COLO668 (cell line): Measurements from ENCODE around the gene IQSEC3.

Experiments used
- DNase-seq: peaks from one replicate; lab custom pipeline; 2025; ENCODE audit not compliant: unreplicated experiment; lab: John Stamatoyannopoulos, UW

IQSEC3 gene

DNA sequence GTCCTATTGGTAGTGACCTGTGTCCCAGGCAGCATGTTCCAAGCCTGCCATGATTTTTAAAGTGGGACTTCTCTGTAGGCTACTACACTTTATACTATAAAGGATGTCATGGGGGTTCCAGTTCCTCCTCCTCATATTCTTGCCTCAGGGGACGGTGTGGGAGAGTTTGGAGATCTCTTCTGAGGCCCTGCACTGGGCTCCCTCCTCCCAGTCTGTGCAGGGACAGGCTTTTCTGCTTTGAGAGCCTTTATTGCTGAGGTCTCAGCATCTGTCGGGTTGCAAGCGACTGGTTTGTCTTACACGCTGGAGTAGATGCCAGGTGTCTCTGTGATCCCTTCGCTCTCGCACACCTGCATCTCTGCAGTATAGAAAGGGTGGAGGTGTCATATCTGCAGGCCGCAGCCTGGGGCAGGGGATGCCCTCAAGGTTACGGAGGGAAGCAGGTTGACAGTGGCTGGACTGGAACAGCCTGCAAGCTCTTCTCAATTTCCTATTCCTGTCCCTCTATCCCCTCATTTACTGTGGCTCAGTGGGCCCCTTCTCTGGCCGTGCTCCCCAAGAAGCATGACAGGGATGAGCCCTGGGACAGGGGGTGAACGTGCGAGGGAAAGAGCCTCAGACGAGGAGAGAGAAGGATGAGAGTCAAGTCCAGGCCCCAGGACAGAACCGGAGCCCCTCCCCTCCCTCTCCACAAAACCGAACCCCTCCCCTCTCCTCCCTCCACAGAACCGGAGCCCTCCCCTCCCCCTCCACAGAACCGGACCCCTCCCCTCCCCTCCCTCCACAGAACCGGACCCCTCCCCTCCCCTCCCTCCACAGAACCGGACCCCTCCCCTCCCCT lies 96.1 kb downstream of the IQSEC3 start:
- DNase-seq, result peak; percentile 25

DNA sequence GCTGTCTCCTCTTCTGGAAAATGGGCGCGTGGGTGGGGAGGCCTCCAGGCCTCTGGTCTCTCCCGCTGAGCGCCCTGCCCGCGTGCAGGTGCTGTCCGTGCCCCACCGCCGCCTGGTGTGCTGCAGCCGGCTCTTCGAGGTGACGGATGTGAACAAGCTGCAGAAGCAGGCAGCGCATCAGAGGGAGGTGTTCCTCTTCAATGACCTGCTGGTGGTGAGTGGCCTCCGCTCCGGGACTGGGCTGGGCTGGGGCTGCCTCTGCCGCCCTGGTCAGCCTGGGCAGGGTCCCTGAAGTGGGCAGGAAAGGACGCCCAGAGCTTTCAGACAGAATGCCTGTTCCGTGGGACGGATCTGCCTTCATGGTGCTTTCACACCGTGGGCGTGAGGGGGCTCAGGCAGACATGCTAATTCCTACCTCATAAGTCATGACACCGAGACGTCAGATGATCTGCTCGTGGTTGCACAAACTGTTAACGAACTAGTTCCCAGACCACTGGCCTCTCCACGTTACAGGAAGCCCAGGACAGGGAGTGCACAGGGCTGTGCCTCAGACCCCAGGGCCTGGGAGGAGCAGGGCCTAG lies 96.9 kb downstream of the IQSEC3 start:
- no peak for DNase-seq

DNA sequence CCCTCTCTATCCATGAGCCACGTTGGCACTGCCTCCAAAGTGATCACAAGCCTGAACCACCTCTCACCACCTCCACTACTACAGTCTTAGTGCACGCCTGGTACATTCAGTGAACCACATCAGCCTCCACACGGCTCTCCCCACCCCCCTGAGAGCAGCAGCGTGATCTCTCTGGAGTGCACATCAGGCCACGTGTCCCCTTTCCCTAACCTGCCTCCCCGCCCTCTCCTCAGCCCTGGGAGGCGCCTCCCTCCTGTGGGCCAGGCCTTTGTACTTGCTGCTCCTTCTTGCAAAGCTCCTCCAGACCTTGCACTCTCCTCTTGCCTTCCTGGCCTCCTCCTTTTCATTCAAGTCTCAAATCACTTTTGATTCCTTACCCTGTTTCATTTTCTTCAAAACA lies 97.6 kb downstream of the IQSEC3 start:
- no peak for DNase-seq

DNA sequence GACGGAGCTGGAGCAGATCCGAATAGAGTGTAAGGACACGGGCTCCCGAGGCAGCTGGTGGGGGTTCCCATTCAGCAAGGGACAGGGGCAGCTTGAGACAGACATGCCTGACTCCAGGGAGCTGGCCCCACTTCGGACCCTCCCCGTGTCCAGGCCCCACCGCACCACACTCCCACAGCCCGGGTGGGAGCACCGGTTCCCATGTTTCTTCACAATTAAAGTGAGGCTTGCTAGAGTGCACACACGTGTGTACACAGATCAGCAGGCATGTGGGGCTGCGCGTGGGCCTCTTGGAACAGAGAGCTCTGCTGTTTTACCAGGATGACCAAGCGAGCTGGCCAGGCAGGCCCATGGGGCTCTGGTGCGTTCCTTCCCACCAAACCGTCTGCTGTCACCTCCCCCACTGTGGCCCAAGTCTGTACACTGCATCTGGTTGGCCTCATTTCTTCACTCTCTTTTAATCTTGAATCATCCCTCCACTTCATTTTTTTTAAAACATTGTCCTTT lies 99.3 kb downstream of the IQSEC3 start:
- DNase-seq, result no peak

DNA sequence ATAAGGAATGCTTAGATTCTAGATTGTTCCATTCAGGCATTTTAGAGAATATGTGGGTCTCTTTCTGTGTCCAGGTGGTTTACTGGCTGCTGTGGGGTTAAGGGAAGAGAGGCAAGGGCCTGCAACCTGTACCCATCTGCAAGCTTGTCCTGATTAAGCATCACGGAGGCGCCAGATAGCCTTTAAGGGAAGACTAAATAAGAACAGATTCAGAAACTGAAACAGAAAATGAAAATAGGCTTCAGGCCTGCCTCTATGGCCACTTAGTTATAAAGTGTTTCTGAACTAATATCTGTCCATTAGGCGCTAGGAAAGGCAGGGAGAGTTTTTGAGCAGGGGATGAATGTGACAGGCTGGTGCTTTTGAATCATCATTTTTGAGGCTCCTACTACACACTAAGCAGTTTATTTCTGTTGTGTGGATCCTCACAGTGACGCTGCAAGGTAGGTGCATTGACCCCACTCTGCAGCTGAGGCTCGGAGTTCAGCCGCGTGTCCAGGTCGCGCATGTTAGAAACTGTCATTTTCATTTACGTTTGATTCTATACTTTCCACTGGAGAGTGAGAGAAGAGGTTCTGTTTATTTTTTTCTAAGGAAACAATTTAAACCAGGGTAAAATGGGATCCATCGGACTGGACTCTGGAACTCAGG lies 100.0 kb downstream of the IQSEC3 start:
- DNase-seq, result no peak

DNA sequence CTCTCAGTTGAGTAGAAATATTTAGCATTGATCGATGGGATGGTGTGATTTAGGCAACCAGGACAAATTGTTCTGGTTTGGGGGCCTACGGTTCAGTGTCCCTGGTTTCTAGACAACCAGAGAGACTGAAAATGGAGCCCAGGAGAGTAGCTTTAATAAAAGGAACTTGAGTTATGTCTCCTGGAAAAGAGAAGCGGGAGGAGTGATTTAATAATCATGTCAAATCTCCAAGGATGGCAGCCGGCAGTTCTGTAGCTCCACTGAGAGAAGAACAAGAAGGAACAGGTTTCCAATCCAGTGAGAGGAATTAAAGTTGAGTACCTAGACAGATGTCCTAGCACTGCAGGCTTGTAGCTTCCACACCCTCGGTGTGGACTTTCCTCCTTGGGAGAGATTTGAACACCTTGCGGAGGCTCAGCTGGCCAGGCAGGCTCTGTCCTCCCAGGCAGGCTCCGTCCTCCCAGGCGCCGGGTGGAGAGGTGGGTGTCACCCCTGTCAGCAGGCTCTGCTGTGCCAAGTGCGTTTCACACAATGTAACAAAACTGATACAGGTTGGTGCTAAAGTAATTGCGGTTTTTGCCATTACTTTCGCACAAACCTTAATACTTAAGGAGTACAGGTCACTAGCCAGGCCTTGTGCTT lies 101.5 kb downstream of the IQSEC3 start:
- DNase-seq, result no peak

DNA sequence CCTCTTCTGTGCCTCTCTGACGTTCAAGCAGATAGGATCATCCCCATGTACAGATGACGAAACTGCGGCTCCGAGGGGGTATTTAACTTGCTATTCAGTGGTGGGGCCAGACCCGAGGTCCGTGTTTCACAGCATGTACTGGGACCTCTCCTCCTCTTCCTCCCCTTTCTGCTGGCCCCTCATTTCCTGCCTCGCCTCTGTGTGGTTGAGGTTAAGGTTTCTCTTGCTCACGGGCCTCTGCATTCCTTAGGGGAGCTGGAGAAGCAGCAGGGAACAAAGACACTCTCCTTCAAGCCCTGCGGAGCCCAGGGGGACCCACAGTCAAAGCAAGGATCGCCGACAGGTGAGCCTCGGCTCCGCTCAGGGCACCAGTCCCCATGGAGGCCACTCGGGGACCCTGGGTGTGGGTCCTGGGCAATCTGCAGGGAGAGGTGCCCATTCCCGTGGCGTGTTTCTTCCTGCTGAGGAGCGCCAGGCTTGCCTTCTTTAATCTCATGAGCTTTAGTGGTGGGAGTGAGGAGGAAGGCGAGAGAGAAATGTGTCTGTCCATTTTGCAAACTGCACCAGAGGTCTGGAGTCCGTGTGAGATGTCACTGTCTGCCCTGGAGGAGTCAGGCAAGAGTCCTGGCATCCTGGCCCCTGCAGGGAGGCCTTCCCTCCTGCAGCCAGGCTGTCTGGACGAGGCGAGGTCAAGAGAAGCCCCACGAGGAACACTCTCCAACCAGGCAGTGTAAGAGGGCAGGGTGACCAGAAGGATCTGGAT lies 102.4 kb downstream of the IQSEC3 start:
- no peak for DNase-seq

DNA sequence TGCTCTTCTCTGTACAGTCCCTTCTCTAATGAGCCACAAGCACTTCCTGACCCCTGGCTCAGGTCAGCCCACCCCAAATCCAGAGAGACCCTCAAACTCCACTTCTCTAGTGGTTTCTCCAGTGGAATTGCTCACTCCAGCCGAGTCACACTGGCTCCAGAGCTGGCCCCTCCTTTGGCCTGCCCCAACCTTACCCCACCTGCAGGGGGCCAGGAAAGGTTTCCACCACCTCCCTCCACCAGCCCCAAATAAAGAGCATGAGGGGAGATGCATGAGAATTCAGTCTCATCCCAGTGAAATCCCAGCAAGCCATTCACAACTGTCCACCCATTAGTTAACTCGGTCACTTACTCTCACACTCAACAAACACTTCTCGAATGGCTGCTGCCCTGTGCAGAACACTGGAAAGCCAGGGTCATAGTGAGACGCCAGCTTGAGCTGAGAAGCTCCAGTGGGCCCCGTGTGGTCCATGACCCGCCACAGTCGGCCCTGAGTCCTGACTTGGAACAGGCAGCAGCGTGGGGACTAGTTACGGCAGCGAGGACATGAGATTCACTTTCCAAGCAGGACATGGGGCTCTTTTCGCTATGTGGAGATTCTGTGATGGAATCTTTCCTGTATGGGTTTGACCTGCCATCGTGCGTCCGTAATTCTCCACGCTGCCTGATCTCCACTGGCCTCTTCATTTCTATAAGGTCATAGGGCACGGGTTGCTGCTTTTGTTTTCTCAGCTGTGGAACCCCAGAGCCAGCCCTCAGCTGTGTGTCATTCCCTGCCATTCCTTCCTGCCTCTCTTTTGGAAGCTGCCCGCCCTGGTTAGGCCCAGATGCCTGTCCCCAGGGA lies 103.2 kb downstream of the IQSEC3 start:
- DNase-seq, result no peak

DNA sequence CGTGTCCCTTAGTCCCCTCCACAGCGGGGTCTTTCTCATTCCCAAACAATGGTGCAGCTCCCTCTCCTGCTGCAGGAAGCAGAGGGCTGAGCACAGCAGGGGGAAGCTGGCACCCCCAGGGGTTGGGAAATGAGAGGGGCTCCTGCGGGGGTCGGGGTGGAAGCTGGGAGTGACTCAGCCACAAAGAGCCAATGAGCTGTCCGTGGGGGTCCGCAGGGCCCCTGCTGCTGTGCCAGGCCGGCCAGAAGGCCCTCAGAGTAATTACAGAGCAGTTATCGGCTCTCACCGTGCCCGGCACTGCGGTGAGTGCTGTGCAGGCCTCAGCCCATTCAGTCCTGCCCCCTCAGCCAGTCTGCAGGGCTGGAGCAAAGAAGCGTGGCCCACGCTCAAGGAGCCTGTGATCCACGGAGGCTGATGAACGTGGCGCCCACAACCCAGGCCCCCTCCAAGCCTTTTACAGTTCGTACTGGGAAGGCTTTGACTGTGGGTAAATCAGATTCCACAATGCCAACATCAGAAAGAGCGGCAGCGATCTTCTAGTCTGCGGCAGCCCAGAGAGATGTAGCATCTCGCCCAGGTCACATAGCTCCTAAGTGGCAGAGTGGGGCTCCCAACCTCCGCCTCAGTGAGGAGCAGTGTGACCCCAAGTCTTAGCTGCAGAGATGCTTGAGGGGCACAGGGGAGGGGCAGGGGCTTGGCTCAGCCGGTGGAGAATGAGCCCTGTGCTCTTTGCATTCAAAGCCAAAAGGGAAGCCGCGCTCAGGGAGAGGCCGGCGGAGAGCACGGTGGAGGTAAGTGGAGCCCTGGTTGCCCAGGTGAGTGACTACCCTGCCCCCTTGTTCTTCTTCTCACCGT lies 104.0 kb downstream of the IQSEC3 start:
- no peak for DNase-seq

DNA sequence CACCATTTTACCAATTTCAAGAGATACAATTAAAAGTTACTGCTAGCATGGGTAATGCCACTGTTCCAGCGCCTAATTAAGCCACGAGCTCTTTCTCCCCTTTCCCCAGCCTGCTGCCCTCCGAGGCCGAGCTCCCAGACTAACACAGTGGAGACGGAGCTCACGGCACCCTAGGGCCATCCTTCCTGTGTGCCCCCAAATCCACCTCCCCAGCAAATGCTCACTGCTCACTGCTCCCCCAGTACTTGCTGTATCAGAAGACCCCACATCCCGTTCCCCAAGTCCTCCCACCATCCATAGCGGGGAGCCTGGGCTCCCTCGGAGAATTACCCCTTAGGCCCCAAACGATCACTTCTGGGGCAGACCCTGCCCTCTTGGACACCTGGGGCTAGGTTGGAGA lies 104.7 kb downstream of the IQSEC3 start:
- DNase-seq, result no peak

DNA sequence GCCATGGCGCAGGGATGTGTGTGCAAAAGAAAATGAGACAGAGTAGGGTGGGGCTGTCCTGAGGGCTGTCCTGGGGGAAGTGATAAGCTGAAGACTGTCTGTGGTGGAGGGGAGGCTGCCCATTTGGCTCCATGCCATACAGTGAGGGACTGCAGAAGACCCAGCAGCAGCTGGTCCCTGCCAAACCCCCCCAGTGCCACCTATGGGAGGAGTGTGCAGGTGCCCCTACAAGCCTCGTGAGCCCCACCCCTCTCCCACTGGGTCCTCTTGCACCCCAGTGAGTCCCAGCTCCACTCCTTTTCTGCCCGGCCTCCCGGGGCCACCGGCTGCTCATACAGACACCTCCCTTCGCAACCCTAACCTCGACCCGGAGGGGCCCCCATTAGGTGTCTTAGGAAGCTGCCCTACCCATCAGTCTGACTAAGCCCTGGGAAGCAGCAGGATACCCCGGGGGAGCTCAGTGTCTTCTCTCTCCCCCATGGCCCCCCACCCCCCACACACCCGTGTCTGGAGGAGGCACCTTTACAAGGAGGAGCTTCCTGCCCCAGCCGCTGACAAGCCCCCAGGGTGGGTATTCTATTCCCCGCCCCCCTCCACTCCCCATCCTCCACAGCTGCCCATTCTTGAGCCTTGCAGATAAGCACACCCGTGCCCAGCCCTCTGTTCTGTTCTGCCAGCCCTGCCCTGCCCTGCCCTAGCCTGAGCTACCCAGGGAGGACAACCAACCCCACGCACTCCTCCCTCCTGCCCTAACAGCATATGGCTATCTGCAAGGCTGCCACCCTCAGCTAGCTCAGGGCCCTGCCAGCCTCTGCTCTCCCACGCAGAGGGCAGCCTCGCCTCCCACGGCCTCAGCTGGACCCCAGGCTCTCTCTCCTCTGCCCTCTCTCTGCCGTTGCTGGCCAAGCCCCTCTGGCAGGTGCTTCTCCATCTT lies 105.4 kb downstream of the IQSEC3 start:
- DNase-seq, result no peak

DNA sequence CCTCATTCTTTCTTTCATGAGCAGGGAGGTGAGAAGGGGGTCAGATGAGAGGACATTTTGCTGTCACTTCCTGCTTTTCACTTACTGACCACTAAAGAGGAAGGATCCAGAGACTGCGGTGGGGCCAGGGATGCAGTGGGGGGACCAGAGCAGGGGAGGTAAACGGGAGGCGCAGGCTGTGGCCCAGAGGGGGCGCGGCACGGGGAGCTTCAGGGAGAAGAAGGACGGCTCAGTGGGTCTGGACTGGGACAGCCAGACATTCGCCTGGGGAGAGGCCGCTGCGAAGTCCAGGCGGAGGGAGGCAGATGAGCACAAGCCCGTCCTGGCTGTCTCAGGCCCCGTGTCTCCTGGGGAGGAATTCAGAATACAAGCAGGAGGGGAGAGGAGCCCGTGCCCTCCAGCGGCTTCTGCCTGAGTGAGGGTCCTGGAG lies 106.2 kb downstream of the IQSEC3 start:
- DNase-seq, result no peak

DNA sequence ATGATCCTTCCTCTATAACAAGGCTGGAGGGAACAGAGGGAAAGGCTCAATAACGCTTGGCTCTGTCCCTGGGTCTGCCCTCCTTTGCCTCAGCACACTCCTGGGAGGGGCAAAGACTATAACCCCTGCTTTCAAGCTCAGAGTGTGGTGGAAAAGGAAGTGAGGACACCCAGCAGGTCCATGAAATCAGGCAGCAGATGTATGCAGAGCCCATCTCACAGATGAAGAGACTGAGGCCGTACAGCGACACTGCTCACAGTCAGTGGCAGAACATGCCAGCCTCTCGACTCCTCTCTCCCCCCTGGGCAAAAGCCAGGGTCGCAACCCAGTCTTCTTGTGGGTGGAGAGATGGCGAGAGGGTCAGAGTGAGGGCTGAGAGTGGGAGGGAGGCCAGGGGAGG lies 107.6 kb downstream of the IQSEC3 start:
- DNase-seq, result no peak

DNA sequence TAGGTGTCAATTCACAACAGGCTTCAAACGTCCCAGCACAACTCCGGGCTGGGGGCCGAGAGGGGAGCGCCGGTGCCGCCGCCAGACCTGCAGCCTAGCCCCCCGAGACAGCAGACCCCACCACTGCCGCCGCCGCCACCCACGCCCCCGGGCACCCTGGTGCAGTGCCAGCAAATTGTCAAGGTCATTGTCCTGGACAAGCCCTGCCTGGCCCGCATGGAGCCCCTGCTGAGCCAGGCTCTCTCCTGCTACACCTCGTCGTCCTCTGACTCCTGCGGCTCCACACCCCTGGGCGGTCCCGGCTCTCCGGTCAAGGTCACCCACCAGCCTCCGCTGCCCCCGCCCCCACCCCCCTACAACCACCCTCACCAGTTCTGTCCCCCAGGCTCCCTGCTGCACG lies 108.0 kb downstream of the IQSEC3 start:
- DNase-seq, result no peak

DNA sequence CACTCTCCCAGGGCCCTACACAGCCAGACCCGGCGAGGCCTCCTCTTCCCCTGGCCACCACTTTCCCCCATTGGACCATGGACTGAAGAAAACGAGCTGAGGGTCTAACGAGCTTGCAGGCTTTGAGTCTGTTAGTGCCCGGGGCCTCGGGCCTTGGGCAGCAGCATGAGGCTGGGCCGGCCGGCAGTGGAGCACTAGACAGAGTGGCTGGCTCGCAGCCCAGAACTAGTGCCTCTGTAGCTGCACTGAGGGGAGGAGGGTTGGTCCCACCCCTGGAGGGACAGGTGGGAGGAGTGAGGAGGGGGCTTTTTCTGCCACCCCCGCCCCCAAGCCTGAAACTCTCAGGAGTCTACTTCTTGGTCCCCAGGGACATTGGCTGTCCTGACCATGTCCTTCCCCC lies 108.7 kb downstream of the IQSEC3 start:
- no peak for DNase-seq

DNA sequence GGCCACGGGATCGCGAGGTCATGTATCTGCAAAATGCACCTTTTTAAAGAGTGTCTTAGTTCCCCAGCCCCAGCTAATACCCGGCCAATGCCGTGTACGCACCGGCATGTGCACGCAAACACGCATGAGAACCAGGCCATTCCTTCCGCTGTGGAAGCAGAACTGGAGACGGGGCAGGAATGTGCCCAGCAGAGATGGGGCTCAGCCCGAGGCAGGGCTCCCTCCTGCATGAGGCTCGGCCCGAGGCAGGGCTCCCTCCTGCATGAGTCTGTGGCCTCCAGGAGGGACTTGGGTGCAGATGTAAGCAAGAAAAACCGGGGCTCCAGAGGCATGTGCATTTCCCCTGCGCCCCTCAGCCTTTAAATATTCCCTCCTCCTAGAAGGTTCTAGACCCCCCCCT lies 109.2 kb downstream of the IQSEC3 start:
- no peak for DNase-seq

DNA sequence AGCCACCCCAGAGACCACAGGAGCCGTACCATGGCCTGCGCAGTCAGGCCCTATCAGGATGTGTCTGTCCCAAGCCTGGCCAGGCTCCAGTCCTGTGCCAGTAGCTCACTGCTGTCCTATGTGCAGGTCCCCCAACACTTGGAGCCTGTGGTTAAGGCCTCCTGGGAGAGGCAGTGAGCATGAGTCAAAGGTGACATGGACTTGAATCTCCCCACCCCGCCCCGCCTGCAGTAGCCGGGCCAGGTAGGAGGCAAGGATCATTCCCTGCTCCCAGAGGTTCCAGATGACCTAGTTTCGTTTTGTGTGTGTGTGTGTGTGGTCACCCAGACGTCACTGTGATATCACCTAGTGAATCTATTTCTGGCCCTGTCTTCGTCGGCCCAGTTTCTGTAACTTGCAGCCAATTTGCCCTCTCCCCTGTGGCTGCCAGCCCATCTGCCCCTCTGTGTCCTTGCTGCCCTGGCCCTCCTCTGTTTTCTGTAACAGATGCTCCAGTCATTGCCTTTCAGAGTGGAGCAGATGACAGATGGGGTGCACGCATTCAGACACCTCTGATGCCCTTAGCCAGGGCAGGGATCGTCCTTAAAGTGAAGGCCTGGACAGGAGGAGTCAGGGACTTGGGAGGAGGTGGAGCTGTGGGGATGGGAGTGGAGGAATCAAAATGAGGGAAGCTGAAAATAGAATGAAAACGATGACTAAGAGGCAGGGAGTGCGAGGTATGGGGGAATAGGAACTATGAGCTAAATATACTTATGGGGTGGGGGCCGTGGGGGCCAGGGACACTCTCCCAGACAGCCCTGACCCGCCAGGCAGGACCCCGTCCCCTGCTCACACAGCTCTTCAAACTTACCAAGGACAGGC lies 110.0 kb downstream of the IQSEC3 start:
- peak; percentile 17 for DNase-seq
